Measurements from ENCODE around the gene CABLES1. TPM values are rescaled to one million over a fixed set of nuclear protein-coding genes. Genes with fewer than 3 reads are reported as not detected.

CABLES1 gene
- total and polyA plus RNA-seq, 2 of the 8 experiments (the other 6 are each of a cell fraction or from before 2014, with no cell fraction given): 9.2 to 26.4 TPM

DNA sequence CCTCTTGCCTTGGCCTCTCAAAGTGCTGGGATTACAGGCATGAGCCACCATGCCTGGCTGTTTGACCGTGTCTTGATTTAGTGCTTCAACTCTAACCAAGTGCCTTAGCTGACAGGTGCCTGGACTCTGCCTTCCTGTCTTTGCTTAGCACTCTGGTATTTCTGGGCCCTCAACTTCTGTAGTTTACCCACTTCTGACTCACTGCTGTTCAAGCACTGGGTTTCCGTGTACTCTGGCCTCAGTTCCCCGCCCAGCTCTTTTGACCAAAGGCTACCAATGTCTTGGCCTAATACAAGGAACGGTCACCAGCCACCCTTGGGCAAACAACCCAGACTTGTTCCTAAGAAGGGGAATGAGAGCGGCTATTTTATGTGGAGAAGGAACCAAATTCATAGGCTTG is 35.7 kb upstream of the CABLES1 start:
- Histone ChIP-seq H3K14ac (ENCODE audit: insufficient read length) (no peak overlapping the region), H4K8ac (ENCODE audit: extremely low read depth, insufficient read depth, low read length) (no peak overlapping the region), H2BK12ac (ENCODE audit: low read depth, low read length) (peak overlapping the region; percentile 43; the same call in 1 of the 2 replicates), H3K27me3 (replicated peaks in 1 of 4; ENCODE audit: control insufficient read depth in 3 of 4, extremely low read depth in 1 of 4, insufficient read depth in 3 of 4, low read length in 3 of 4) (no peaks in the 10 kb centered on the region), H3K9ac (replicated peaks in 1 of 4; ENCODE audit: extremely low read depth in 1 of 4, low read depth in 3 of 4, low read length in 3 of 4) (no peak overlapping the region), H3K79me1 (ENCODE audit: low read depth, low read length) (no peaks in the 10 kb centered on the region), H3K79me2 (ENCODE audit: control insufficient read depth in 1 of 2, insufficient read depth in 2 of 2, low read length in 2 of 2) (no peaks in the 10 kb centered on the region), H4K20me1 (replicated peaks in 1 of 2; ENCODE audit: control insufficient read depth in 1 of 2, insufficient read depth in 2 of 2, low read length in 2 of 2) (no peaks in the 10 kb centered on the region), H3K23me2 (ENCODE audit: low read depth, low read length) (no peaks in the 10 kb centered on the region), H3K23ac (ENCODE audit: insufficient read length) (no peak overlapping the region), H4K91ac (replicated peaks; ENCODE audit: insufficient read length, low read length) (no peak overlapping the region), H2BK120ac (replicated peaks; ENCODE audit: low read depth, low read length) (no peak overlapping the region), H2BK15ac (ENCODE audit: low read length) (no peak overlapping the region), H3K56ac (replicated peaks; ENCODE audit: insufficient read length, low read depth, low read length) (no peak overlapping the region), H2BK5ac (ENCODE audit: low read depth, low read length) (no peak overlapping the region), H3K27ac (ENCODE audit: low read depth, low read length) (no peak overlapping the region), H3K4me1 (replicated peaks in 1 of 4; ENCODE audit: control insufficient read depth in 3 of 4, insufficient read depth in 4 of 4, low read length in 3 of 4) (peaks cover 0 to 3% (median 2%) of the 10 kb centered on the region in 4 experiments; a peak in 2 of 7 replicates), H2AFZ (ENCODE audit: low read length) (no peak overlapping the region), H2AK5ac (ENCODE audit: low read depth, low read length) (no peak overlapping the region), H3K4ac (replicated peaks; ENCODE audit: insufficient read length, low read depth, low read length) (no peak overlapping the region), H3K4me3 (ENCODE audit: extremely low read depth in 1 of 4, insufficient read depth in 2 of 4, low read depth in 3 of 4, low read length in 4 of 4) (no peak overlapping the region), H4K5ac (ENCODE audit: insufficient read length, low read depth, low read length) (no peak overlapping the region), H3K36me3 (ENCODE audit: control insufficient read depth in 2 of 4, insufficient read depth in 4 of 4, low read length in 3 of 4) (no peaks in the 10 kb centered on the region), H3K18ac (ENCODE audit: extremely low read depth, low read length) (no peak overlapping the region), H3K9me3 (ENCODE audit: insufficient read depth in 2 of 2, low read depth in 1 of 2, low read length in 1 of 2) (no peaks in the 10 kb centered on the region; a peak in 1 of 4 replicates), H2BK20ac (ENCODE audit: low read length) (no peak overlapping the region), H3K4me2 (ENCODE audit: insufficient read depth in 1 of 2, low read depth in 2 of 2, low read length in 2 of 2) (no peak overlapping the region)
- ChIA-PET CTCF (ENCODE audit: partially characterized antibody) (interaction anchor here (0.6 to 0.7 kb wide), 2 partner anchors 32 to 237 kb away, joined by 3 to 4 read pairs; no protein-coding TSS in a partner anchor), POLR2A (ENCODE audit: partially characterized antibody) (interaction anchor here (1.1 kb wide), 1 partner anchor 74 kb away, joined by 3 read pairs; no protein-coding TSS in a partner anchor)
- no peak for DNase-seq (ENCODE audit: low read depth in 1 of 2, low spot score in 2 of 2)
- no peak for FAIRE-seq
- 77% methylated on average over 5 of the region's 5 CpGs; no CpG with 5 or more reads in 1 of the 2 experiments for WGBS, 2 experiments (ENCODE audit: extremely low coverage in 1 of 2, insufficient coverage in 1 of 2, insufficient read length in 1 of 2, insufficient replicate concordance in 2 of 2, low coverage in 1 of 2, low lambda C conversion rate in 2 of 2, missing lambda C conversion rate in 1 of 2)
- no peak for TF ChIP-seq BCL11A (IDR thresholded peaks at IDR 0.05; ENCODE audit: low read depth in 2 of 2, low read length in 2 of 2)
